ENCODE results near the gene CA10.

The CA10 gene

DNA sequence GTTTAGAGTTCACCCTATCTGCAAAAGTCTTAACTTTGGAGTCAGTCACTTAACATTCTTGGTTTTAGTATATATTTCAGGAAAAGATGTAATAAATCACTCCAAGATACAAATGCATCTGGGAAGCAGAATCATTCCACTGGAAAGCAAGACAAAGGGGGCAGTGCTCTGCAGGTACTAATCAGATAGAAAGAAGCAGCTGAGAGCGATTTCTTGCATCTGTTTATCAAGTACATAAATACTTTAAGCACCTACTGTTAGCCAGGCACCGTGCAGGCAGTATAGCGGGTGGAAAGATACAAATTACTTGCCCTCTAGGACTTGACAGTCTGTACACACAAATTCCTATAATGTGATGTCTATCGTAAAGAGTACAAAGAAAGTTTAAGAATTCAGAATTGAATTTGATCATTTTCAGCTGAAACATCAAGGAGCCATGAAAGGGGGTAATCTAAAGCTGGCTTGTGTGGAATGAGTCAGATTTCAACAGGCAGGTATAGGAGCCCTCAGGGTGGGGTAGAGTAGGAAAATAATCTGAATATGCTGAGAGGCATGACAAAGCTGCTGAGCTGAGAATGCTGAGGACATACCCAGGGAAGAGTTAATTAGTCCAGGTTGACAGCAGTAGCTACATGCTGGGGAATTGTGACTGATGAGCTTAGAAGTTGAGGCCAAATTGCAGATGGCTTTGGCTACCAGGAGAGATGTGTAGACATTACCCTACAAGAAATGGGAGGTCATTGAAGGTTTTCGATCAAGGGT is 110.2 kb downstream of the CA10 start:
- DNase-seq (ENCODE audit: low read depth, low spot score), result no peak

DNA sequence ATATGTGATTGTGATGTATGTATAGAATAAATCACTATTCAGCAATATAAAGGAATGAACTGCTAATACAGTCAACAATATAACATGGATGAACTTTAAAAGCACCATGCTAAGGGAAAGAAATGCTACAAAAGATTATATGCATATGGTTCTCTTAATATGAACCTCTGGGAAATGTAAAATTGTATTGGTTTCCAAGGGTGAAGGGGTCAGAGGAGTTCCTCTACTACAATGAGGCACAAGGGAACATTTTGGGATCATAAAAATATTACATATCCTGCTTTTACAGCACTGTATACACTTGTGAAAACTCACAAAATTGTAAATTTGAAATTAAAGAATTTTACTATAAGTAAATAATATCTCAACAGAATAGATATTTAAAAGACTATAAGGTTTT is 111.4 kb downstream of the CA10 start:
- no peak for DNase-seq (ENCODE audit: low read depth, low spot score)

DNA sequence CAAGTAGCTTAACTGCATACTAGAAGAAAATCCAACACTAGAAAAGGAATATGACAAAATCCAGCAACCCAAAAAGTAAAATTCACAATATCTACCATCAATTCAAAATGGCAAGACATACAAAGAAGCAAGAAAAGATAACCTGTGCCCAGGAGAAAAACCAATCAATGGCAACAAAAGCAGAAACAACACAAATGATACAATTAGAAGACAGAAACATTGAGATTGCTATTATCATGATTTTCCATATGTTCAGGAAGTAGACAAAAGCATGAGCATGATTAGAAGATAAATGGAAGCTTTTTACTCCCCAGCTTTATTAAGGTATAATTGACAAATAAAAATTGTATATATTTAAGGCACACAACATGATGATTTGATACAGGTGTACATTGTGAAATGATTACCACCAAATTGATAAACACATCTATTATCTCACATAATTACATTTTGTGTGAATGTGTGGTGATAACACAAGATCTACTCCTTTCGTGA is 117.3 kb downstream of the CA10 start:
- no peak for DNase-seq (ENCODE audit: low read depth, low spot score)

DNA sequence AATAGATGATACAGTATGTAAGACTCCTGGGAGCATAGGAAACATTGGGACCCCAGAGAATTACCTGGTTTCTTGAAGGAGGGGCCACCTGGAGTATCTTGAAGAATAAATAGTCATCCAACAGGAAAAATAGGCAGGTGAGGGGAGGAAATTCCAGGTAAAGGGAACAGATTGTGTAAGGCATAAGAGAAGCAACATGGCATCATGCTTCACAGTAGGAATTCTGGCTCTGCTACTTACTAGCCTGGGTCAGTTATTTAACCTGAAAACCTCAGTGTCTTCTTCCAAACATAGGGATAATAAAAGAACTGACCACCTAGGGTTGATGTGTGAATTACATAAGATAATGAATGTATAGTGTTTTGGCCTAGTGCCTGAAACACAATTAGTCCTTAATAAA is 122.1 kb downstream of the CA10 start:
- DNase-seq (ENCODE audit: low read depth, low spot score), result no peak

DNA sequence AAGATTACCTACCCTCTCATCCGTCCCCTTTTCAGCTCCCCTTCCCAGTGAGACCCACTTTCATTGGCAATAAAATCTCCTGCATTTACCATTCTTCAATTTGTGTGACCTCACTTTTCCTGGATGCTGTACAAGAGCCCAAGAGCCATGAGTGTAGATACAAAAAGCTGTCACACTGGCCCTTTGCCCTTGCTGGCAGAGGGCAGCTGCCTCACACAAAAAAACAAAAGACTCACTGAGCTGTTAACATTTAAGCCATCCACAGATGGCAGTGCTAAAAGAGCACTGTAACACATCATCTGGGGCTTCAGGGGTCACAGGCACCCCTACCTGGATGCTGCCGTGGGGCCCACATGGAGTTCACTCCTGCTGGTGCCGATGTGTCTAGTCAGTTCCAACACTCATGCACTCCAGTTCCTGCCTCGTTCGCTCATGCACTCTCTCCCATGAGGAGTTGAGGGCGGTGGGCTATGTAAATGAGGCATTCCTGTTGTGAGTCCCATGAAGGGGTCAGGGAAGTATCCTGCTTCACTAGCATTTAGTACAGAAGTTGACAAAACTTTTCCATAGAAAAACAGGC is 123.1 kb downstream of the CA10 start:
- DNase-seq (ENCODE audit: low read depth, low spot score), result no peak

DNA sequence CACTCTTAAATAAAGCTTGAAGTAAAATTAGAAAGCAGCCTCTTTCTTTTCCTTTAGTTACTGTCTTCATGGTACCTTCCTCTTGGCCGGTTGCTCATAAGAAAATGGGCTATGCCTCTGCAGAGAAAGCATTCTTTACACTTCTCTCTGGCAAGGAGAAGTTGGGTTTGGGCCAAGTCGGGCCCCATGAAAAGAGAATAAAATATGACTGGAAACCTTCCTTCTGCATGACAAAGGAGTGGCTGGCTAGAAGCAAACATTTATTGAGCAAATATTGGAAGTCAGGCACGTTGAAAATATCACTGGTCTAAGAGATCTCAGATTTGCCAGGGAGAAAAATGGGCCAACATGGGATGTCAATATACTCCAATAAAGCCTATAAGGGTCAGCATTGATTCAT is 126.1 kb downstream of the CA10 start:
- DNase-seq (ENCODE audit: low read depth, low spot score), result no peak

DNA sequence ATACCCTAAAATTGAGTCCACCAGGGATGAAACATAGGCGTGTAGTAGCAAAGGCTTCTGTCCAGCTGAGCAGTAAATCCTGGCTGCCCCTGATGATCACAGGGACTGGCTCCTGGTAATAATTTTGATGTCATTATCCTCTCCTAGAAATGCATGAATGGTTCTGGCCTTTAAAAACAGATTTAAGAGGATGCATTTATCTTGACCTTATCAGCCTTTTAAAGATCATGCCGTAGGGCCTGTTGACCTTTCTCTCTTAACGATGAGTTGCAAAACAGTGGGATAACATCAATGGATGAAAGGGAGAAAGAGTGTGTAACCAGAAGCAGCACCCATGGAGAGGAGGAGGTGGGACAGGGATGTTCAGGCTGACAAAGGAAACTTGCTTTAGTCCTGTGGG is 128.5 kb downstream of the CA10 start:
- DNase-seq (ENCODE audit: low read depth, low spot score), result no peak

DNA sequence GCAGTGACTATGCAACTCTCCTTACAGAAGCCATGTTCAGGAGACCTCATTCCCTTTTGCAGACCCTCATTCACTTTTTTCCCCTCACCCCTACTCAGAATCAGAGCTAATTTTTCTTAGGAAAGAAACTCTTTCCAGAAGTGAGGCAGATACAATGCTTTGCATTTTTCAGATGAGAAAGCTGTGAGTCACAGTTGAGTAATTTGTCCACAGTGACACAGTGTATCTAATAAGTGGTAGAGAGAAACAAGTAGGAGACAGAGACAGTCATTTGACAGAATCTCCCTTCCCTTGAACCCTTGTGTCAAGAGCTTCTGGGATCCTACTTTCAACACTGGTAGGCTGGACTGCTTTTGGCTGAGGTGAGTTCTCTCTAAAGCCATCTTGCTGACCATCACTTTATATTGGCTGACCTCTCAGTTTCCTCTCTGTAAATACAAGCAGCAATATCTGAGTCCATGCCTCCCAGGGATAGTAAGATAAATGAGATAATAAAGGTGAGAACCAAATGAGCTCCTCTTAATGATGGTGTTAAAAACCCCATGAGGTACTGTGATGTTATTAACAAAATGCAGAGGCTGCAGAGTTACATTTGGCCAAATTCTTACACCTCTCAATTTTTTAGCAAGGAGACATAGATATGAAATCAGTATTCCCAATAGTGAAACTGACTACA is 130.8 kb downstream of the CA10 start:
- DNase-seq (ENCODE audit: low read depth, low spot score), result no peak

DNA sequence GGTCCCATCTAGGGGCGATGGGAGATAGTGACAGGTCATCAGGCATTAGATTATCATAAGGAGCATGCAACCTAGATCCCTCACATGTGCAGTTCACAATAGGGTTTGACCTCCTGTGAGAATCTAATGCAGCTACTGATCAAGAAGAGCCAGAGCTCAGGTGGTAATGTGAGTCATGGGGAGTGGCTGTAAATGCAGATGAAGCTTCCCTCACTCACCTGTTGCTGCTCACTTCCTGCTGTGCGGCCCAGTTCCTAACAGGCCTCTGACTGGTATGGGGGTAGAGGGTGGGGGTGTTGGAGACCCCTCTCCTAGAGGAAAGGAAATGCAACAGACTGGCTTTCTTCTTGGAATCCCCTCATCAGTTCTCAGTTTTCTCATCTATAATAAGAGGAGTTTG is 131.4 kb downstream of the CA10 start:
- DNase-seq (ENCODE audit: low read depth, low spot score), result no peak

DNA sequence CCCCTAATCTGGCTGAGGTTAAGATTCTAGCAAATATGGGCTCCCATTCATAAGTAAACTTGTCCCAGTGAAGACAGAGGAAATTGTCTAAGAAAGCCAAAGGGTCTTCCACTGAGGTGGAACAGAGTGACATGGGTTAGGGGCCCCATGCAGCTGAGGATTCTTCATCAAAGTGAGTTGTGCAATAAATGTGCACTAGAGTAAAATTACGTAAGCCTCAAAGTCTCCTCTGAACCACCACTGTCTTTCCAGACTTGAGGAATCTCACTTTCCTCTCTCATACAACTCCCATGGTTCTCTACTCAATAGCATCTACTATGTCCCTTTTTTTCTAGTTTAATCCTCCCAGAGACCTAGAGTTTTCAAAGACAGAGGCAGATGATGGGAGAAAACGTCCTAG is 132.4 kb downstream of the CA10 start:
- DNase-seq (ENCODE audit: low read depth, low spot score), result no peak

DNA sequence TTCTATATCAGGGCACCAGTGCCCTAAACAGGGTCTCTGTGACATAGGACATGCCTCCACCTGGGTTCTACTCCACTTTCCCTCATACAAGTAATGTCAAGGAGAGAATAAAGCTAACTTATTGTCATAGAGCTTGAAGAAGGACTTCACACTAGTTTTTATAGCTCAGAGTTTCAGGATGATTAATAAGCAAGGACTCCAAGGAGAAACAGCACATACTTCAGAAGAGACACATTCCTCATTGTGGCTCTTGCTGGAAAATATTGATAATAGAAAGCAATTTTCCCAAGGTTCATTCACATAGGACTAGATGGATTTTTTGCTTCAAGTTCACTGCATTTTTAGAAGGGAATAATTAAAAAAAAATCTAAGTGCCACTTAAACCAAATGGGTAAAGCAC is 133.3 kb downstream of the CA10 start:
- DNase-seq (ENCODE audit: low read depth, low spot score), result no peak

DNA sequence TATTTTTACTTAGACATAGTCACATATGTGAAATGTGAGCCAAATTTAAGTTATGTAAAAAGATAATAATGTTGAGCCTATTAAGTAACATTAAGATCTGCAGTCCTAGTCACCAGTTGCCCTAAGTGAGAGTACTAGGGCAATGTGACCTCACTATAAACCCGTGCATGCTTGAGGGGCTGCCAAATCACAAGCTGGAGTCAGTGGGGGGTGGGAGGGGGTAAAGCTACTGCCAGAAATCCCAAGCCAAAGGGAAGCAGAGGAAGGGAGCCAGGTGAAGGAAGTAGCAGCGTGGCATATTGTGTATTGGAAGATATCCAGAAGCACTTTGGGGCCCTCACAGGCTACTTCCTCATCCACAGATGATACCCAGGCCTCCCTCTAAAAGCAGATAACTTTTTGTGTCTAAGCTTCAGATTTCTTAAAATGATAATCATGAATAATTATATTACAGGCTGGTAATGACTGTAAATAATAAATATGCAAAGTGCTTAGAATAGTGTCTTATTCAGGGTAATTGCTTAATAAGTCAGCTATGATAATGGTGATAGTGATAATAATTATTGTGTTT is 134.1 kb downstream of the CA10 start:
- DNase-seq (ENCODE audit: low read depth, low spot score), result no peak

DNA sequence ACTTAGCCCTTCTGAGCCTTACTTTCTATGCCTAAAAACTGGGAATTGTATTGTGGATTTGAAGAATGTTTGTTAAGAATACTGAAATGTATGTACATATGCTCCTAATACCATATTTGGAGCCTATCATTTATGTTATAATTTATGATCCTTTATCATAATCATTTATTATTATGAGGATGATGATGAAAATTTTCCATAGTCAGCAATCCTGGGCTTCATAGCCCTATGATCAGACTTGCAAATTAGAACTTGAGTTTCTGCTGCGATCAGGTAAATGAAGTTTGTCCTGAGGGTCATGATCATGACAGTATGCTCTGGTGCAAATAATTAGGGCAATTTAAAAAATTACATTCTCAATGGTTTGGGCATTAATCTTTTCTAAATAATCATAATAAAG is 147.4 kb downstream of the CA10 start:
- no peak for DNase-seq (ENCODE audit: low read depth, low spot score)

DNA sequence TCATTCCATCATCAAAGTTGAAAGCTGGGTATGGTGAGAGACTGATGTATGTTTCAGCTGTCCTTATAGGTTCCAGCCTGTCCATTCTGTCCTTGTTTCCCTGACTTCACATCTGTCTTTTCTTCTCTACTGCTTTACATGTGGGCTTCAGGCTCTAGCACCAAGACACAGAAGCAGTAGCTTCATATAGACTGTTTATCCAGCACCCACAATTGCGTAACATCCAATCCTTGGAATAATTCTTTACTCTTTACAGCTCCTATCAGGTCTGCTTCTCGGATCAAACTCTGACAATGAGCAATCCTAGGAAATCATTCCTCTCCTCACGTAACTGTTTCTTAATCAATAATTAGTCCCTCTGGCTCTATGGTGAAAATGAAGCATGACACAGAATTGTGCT is 158.9 kb downstream of the CA10 start:
- DNase-seq (ENCODE audit: low read depth, low spot score), result no peak

DNA sequence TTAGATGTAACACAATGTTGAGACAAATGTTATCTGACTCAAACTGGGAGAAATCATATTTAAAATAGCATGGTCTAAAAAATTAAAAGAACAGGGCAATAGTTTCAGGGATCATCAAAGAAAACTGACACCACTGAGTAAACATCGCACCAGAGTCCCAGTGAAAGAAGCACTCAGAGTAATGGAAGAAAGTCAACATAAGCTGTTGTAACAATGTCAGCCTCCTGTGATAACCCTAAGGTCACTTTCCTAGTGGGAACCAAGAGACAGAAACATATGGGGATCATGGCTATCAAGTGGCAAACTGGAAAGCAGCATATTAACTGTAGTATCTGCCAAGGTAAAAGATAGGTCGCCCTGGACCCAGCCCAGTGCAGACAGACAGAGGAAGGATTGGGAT is 160.8 kb downstream of the CA10 start:
- DNase-seq (ENCODE audit: low read depth, low spot score), result no peak

DNA sequence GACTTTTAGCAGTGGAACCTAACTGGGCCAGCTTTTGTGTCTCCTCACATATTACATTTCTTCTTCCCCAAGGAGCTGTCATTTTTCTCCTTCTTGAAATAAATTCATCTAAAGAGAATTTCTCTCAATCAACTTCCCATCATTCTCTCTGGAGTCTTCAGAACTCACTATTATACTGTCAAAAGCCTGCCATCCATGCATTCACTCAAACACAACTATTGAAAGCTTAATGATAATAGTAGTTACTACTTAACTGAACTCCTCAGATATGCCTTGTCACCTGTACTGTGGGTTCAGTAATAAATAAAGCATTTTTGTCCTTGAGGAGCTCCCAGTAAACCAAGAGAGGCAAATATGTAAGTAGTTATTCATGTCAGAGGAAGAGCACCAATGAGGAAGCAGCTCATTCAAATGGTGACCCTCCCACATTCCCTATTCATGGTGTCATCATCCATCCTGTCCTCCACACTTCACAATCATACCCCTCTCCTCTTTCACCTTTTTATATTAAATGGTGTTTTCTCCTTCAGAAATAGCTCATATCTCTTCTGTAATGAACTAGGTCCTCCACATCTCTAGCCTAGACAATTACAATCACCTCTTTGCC is 162.6 kb downstream of the CA10 start:
- no peak for DNase-seq (ENCODE audit: low read depth, low spot score)

DNA sequence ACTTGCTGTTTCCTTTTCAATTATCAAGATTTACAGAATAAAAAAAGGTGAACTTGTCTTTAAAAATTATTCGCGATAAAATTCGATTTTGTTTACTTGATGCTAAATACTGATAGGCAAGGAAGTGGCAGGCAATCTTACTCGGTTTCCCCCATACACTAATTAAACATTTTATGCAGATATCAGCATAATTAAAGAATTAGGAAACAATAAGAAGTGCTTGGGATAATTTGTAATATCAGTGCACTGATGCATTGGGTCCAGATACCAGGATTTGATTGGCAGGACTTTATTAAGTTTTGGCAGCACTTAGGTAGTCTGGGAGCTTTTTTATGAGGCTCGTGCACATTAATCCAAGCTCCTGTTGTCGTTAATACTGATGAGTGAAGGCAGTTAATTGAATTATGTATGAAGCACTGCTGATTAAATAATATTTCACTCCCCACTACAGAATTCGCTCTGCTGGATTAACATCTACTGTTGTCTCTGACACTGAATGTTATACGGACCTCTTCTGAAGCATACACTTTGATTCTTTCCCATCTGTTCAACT is 165.6 kb downstream of the CA10 start:
- DNase-seq (ENCODE audit: low read depth, low spot score), result no peak

DNA sequence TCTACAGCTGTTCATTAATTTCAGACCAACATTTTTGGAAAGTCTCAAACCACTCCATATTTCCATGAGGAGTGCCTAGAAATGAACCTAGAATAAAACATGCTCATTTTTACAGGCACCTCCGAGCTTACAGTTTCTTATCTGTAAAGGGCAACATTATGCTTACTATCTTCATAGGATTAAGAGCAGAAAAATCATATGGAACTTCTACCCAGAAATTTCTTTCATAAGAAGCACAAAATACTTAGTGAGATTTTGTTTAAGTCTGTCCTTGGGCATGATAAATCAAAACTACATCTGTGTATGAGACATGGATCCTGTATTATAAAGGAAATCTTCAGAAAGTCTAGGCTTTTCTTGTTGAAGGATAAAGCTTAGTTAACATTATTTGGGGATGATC is 187.4 kb downstream of the CA10 start:
- no peak for DNase-seq (ENCODE audit: low read depth, low spot score)

DNA sequence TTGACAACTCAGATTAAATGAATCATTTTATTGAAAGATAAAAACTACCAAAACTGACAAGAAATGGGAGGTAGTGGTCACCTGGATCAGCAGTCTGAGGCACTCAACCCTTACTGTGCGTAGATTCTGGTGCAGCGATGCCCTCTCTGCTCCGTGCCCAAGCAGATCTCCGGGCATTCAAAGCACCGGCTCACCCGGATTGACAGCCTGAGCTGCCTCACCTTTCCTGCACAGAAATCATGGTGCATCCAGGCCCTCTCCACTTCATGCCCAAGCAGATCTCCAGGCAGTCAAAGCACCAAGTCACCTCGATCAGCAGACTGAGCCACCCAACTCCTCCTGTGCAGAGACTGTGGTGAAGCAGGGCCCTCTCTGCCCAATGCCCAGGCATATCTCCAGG is 196.8 kb downstream of the CA10 start:
- DNase-seq (ENCODE audit: low read depth, low spot score), result no peak

DNA sequence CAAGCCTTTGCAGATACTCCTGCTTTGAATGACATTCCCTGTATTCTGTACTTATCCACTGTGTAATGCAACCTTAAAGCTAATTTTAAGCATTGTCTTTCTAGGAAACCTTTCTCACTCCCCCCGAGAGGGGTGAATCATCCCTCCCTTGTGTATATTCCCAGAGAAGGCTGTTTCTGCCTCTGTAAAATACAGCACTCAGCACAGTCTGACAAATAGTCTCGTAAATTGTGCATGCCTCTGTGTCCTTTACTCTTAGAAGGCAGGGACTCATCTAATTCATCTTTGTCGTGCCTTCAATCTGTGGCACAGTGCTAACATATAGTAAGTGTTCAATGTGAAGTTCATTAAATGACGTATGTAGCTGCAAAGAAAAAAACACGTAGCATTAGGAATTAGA is 200.7 kb downstream of the CA10 start:
- no peak for DNase-seq (ENCODE audit: low read depth, low spot score)

DNA sequence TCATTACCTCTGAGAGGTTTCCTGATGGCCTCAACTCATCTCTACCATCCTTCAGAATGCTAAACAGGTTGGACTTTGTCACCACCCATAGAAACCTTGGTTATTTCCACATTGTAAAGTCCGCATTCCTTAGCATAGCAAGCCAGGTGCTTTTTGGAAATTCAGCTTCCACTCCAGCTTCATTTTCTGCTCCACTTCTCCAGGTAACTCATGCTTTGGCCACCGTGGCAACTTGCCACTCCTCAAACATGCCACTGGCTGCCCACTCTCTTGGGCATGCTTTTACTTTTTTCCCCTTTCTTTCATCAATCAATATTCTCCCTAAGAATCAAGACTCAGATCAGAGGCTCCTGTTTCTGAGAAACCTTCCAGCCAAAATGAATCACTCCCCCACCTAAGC is 203.3 kb downstream of the CA10 start:
- DNase-seq (ENCODE audit: low read depth, low spot score), result no peak

DNA sequence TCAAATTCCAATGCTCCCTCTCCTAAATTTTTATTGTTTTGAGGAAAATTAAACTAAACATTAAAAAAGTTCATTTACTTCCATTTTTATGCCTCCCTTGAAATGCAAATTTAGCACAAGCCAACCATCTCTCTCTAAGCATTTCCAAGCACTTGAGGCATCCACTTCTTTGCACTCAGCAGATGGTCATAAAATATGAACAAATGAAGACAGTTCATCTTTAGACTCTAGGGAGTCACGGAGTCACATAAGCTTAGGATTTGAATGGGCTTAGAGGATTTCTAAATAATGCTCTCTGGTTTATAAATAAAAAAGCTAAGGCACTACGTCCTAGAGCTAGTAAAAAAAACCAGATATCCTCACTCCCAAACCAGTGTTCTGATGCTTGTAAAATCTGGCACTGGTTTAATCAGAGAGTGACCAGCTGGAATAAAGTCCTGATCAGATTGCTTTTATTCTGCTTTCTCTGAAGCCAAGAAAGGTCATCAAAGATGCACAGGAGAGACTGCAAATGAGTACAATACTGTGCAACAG is 204.2 kb downstream of the CA10 start:
- no peak for DNase-seq (ENCODE audit: low read depth, low spot score)
